AG10803 (cell line): Measurements from ENCODE around the gene SSH2.
A peak's percentile ranks its signal among the peaks of the same experiment; 100 is the strongest.

ENCODE experiments used
- DNase-seq: peaks from one replicate; pipeline ENCODE4 v3.0.0; 2010; ENCODE audit warnings: low read depth
- H3K4me3 ChIP-seq: 2 replicates; pipeline ENCODE4 v1.5.1; 2011; ENCODE audit warnings: mild to moderate bottlenecking, low read length, control low read depth
- CTCF ChIP-seq: conservative IDR thresholded peaks from 2 replicates; pipeline ENCODE4 v1.5.1; 2011; ENCODE audit warnings: mild to moderate bottlenecking, low read length, control low read depth, inconsistent platforms

SSH2 gene

GRCh38 chr17:29594519-29595090 is 335.4 kb downstream of the SSH2 start:
- no peak for TF ChIP-seq CTCF
- DNase-seq, result no peak
- no peak overlapping the region; the same call in 1 of the 2 replicates for H3K4me3 ChIP-seq

DNA sequence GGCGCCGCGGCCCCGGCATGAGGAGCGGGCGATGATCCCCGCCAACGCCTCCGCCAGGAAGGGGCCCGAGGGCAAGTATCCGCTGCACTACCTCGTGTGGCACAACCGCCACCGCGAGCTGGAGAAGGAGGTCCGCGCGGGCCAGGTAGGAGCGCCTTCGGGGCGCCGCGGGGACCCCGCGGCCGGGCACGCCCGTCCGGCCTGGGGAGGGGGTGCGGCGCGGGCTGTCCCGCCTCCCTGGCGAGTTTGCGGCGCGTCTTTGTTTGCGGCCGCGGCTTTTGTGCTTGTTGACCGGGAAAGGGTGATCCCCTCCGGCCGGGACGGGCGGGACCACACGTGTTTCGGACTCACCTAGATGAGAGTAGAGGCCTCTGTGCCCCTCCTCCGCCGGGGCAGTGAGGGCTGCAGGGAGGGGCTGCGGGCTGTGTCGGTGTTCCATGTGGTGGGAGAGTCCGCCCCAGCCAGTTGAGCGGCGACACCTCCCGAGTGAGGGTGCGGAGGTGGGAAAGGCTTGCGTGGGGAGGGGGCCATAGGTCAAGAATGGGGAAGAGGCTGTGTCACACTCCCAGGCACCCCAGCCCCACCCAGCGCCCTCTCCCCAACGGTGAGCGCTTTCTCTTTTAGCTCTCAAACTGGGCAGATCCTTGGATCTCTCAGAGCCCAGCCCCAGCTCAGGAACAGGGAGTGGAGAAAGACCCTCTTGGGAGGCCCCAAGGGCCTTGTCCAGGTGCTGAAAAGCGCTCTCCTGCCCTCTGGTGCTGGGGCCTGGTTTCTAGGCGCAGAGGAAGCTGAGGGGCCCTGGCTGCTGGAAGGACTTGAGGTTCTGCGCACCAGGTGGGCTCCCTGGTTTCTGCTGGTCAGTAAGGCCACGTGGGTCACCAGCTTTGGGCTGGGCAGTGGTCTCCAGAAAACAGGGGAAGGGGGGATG is 336.2 kb downstream of the SSH2 start:
- no peak for DNase-seq
- H3K4me3 ChIP-seq, result peak overlapping the region; percentile 56
- peak; percentile 24 for TF ChIP-seq CTCF

DNA sequence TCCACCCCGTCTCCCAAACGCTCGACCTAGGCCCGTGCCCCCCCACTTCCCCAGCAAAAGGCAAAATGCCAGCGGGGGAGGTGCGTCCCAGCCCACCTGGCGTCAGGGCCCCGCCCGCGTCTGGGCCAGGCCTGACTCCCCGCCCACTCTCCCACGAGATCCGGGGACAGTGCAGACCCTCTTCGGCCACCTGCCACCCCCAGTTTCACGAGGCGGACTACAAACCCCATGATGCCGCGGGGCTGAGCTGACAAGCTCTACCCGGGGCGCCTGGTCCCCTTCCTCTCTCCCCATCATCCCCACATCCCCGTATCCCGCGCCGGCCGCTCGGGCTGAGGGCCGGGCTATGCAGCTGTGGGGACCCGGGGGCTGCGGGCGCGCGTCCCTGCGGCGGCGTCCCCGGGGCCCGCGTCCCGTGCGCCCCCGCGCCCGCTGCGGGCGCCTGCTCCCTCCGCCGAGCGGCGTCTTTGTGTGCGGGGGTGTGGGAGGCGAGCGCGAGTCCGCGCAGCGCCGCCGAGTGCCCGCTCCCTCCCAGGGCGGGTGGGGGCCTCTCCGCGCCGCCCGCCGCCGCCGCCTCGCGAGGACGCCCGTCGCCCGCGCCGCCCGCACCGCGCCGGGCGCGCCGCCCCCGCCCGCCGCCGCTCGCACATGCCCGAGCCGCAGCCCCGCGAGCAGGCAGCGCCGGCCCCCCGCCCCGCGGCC is 337.0 kb downstream of the SSH2 start, which contains the start of gene ANKRD13B:
Gene ANKRD13B (plus strand): TSS at position 283 of the 702 bp plus-strand sequence. CDS start 490 bp downstream, outside the sequence.
- peak within 1 kb of the TSS; percentile 65 for H3K4me3 ChIP-seq
- DNase-seq, result no peak
- TF ChIP-seq CTCF, result no peak

DNA sequence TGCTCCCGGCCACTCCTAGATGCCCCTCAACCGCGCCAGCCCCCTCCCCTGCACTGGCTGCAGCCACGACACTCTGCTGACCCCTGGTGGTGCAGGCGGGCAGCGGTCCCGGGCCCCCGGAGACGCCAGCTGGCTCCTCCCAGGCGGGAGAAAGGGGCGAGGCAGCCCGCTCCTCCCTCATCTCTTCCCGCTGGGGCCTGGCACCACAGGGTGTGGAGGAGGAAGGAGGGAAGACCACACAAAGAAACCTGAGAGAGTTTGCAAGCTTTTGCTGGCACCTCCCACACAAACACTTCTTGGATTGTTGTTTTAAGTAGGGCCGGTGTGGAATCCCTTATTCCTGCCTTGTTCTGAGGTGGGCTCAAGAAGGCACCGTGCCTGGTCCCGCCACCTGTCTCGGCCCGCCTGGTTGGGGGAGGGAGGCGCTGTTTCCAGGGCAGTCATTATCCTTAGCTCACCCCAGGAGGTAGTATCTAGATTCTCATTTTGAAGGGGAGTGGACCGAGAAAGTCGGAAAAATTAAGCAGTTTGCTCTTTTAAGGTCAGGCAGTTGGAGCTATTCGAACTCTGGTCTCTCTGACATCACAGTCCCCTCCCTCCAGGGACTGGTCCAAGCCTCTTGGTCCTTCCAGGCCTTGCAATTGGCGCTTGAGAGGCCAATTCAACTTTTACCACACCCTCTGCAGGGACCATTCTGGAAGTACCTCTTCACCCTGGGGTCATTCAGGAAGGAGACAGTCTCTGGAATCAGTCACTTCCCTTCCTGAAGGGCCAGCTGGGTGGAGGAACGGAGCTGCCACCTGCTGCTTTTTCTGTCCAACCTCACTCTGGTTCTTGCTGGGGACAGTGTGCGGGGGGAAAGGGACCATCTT is 338.1 kb downstream of the SSH2 start:
- TF ChIP-seq CTCF, result peak; percentile 70
- H3K4me3 ChIP-seq, result peak overlapping the region; percentile 12; the same call in 1 of the 2 replicates
- peak; percentile 61 for DNase-seq

DNA sequence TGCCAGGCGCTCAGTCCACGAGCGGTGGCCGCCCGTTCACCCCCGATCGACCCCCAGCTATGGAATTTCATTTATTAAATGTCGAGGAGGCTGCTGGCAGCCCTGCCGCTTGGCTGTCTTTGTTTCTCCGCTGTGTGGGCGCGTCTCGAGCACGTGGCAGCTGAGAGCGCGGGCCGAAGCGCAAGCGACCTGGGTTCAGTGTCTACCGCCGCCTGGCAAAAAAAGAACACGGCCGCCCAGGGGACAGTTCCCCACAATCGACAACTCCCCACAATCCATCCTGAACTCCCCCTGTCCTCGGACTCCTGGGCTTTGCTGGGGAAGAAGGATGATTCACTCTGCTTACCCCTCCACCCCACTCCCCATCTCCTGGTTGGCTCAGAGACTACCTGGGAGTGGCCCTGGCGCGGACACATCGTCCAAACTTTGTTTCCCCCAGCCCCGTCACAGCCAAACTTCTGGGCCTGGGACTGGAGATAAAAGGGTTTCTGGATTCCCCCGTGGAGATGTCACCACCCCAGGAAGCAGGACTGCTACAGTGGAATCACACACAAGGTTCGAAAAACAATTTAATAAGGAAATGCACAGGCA is 338.8 kb downstream of the SSH2 start:
- DNase-seq, result peak; percentile 26
- H3K4me3 ChIP-seq, result peak overlapping the region; percentile 24
- TF ChIP-seq CTCF, result no peak
